COLO829 (cell line): Measurements from ENCODE around the gene THSD1.

Experiments used
- DNase-seq: peaks from one replicate; pipeline ENCODE4 v3.0.0; 2012; ENCODE audit warnings: low spot score

Gene THSD1

GRCh38 chr13:52405767-52406494 lies at the start of gene THSD1:
Gene THSD1, minus strand, starts transcription at chr13:52406172. Its CDS starts 3,572 bp downstream, at chr13:52402600.
- DNase-seq = no peak

DNA sequence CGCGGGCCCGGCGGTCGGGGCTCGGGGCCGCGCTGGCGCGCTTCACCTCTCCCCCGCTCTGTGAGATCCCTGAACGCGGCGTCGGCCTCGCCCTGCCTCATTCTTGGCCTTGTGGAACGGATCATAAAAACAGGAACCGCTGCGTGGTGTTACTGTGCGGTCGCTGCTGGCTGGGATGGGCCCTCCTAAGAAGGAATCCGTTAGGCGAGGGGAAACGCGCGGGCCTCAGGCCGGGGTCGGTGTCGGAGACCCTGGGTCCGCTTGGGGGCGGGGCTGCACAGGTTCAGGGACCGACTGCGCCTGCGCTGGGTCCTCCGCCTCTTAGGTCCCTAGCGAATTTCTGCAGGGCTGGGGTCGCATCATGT lies 49.7 kb upstream of the THSD1 start:
- peak; percentile 68 for DNase-seq

GRCh38 chr13:52454820-52455676 lies 49.1 kb upstream of the THSD1 start, which contains the start of gene CKAP2:
Gene CKAP2, plus strand, starts transcription at chr13:52455478. Its CDS starts 79 bp downstream, at chr13:52455557.
- peak; percentile 90 for DNase-seq

DNA sequence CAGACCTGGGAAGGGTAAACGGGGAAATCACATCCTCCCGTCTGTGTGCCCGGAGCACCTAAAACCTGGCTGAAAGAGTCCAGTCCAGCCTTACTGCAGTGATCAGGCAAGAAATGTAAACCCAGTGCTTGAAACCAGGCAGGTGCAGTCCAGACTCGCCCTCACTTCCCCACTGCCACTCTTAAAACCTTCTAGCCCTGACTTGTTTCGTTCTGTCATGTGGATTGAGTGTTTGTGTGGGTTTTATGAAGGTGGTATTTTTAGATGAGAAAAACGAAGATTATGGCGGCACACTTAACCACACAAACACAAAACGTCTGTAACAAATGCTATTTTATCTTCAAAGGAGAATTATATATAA lies 48.5 kb upstream of the THSD1 start:
- no peak for DNase-seq

DNA sequence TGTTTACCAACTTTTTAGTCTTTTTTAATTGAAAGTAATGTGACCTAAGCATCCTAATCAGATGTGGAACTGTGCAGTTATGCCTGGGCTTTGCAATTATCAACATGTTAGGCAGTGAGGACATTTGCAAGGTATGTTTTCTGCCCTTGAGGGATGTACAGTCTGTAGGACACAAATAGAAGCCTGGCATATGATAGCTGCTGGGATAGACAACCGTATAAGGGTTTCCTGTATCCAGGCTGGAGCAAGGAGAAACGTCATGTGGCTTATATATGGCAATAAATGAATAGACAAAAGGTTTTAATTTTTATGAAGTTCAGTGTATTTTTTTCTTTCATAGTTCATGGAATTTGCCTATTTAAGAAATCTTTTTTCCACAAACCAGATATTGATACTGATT lies 46.5 kb upstream of the THSD1 start:
- DNase-seq = no peak

DNA sequence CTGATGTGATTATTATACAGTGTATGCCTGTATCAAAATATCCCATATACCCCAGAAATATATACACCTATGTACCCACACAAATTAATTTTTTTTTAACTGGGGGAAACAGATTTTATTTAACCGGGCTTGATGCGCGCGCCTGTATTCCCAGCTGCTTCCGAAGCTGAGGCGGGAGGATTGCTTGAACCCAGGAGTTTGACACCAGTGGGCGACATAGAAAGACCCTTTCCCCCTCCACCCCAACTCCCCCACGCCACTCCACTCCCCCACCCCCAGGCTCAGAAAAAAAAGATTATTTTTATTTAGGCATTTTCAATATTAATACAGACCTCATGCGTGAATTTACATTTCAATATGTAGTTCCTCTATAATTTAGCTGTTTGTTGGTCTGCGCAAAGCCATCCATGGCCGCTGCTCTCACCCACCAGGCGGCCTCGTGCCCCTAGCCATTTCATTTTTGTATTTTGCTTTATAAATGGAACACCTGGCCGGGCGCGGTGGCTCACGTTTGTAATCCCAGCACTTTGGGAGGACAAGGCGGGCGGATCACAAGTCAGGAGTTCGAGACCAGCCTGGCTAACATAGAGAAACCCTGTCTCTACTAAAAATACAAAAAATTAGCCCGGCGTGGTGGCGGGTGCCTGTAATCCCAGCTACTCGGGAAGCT lies 45.3 kb upstream of the THSD1 start:
- no peak for DNase-seq

DNA sequence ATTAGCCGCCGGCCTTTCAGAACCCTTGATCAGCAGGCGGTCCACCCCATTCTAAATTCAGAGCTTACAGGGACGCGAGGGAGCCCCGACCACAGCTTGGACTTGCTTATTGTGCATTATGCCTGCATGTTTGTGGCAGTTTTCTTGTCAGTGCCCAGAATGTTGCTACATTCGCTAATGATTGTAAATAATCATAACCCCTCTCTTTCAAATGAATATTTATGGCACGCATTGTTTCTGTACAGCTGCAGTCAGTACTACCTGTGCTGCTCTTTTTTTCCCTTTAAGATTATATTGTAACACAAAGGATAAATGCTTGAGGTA lies 44.8 kb upstream of the THSD1 start:
- no peak for DNase-seq

DNA sequence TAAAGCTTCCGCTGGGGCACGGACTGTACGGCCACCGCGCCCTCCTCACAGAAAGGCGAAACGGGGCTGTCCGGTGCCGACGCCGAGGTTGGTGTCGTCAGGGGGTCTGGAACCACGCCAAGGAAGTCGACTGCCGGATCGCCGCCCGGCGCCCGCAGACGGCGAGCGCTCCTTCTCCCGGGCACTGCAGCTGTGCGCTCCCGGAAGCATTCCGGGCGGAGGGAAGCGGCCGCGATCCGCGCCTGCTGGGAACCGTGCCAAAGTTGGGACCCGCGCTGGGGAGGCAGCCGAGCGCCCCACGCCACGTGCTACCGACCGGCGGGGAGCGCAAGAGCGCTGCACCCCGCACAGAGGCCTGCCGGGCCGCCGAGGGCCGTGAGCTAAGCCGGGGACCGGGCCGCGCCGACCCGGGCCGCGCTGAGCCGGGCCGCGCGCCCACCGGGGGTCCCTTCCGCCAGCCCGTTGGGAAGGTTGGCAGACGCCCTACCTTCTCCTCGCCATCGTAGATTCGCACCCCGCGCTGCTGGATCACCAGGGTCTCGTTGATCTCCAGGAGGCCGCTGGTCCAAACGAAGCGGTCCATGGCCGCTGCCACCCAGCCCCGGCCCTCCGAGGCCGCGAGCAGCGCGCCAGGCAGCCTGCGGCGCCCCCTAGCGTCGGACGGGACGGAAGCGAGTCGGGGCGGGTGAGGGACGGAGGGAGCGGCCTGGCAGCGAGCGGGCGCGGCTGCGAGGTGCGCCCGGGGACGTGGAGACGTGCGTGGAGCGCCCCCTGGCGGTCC lies 44.2 kb upstream of the THSD1 start, which contains the start of gene VPS36:
Gene VPS36, minus strand, starts transcription at position 623 of the 781 bp plus-strand sequence. Its CDS starts 40 bp downstream, at position 583.
- DNase-seq = peak; percentile 71

DNA sequence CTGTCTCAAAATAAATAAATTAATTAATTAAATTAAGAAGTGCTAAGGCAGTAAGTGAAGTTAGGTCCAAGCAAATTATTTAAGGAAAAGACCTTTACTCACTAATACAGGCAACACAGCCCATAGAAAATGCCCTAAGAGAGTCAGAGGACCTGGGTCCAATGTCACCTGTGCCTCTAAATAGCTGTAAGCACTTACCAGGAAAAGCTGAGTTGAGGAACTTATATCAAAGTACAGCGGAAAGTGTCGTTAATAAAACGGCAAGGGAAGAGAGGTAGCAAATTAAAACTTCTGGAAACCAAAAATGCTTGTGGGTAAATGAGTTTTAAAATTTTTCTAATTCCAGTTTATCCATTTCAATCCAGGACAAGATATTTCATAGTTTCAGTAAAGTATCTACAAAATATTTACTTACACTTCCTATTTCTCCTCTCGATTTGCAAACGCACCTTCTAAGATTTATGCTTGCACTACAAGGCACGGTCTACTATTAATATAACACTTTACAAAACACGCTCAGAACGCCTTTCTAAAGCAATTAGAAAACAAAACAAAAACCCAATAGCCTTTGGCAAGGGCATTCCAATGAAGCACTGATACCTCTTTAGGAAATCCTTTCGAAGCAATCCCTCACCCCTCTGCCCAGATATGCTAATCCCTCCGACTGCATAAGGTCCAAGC lies 43.5 kb upstream of the THSD1 start:
- no peak for DNase-seq

DNA sequence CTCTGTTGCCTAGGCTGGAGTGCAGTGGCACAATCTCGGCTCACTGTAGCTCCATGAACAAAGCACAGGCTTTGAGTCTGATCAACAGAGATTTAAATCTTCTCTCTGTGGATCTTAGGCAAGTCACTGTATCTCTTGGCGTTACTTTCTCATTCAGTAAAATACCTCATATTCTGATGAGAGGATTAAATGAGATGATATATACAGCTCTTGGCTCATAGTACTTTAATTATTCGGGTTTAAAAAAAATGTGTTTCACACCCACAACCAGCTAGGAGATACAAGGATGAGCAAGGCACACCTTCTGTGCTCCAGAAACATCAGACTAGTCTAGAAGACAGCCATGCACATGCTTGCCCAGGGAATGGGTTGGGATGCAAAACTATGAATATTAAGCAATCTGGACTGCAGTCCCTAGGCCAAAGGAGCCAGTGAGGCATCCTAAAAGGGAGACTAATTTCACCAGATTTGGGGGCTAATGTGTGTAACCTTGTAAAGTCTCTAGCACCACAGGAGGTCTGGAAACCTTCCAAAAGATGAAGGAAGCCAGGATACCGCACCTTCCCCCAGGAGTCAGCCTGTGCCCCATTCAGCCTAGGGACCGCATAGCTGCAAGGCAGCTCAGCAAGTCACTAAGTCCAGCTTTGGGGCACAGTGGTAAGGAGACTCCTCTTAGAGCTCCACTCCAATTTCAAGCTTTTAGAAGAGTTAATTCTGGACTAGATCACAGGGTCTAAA lies 42.0 kb upstream of the THSD1 start:
- DNase-seq = no peak

DNA sequence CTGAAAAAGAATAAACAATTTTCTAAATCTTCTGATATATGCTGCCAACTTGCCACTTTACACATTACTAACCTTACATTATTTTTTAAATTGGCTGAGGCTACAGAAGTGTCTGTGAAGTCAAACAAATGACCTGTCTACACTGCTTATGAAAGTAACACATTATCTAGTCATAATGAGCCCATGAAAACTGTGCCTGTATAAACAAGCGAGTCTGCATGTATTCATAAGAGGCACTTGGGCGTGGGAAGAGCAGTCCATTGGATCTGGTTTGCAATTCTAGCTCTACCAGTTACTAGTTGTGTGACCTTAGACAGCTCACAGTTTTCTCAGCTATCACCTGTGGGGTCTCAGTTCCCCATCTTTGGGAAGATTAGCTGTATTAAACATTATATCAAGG lies 41.4 kb upstream of the THSD1 start:
- no peak for DNase-seq

DNA sequence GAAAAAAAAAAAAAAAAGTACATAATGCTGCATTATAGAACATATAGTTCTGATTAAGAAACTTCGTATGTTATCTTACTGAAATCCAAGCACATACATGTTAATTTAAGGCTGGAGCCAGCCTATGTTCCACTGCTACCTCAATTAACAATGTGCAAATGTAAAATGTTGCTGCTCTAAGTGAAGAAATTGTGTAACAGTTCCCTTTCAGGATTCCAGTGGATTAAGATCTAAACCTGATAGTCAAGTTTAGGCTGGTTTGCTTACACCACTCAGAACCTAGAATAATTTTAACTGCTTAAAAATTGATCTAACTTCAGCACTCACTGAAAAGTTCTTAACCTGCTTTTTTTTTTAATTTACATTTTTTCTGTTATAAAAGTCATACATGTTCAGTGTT lies 40.3 kb upstream of the THSD1 start:
- DNase-seq = no peak

DNA sequence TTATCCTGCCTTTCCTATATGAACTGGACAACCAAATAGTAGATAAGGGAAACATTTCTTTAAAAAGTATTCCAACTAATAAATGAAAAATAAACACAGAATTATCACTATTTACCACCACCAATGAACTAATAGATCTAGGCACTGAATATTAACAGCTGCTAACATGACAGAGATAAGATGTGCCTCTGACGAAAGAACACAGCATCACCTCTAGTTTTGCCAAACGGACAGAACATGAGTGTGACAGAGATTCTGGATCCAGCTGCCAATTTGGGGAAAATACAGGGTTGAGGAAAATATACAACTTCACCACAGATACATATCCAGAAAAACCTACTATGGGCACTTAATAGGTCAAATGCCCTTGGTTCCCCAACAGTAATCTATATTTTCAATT lies 26.5 kb upstream of the THSD1 start:
- no peak for DNase-seq

- no peak for DNase-seq
Observed at GRCh38 chr13:52428295-52428694, 22.3 kb upstream of the THSD1 start.

DNA sequence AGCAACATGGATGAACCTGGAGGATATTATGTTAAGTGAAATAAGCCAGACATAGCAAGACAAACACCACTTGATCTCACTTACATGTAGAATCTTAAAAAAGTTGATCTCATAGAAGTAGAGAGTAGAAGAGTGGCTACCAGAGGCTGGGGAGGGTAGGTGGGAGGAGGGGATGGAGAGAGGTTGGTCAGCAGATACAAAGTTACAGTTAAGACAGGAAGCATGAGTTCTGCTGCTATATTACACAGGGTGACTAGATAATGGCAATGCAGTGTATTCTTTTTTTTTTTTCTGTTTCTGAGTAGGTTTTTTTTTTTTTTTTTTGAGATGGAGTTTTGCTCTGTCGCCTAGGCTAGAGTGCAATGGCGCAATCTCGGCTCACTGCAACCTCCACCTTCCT lies 15.2 kb upstream of the THSD1 start:
- no peak for DNase-seq

DNA sequence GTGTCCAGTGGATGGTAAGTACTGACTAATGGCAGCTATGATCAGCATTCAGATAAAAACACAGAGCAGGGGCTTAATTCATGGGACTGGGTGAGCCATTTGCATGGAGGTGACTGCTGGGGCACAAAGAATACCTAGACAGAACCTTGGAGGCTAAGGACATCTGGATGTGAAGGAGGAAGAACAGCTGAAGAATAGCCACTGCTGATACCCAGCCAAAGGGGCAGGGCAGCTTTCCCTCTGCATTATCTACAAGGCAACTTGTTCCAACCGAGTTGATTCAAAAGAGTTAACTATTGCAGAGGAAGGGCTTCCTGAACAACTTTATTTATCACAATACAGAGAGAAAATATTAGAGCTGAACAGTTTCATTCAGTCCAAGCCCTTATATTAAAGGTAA lies 13.1 kb upstream of the THSD1 start:
- no peak for DNase-seq

DNA sequence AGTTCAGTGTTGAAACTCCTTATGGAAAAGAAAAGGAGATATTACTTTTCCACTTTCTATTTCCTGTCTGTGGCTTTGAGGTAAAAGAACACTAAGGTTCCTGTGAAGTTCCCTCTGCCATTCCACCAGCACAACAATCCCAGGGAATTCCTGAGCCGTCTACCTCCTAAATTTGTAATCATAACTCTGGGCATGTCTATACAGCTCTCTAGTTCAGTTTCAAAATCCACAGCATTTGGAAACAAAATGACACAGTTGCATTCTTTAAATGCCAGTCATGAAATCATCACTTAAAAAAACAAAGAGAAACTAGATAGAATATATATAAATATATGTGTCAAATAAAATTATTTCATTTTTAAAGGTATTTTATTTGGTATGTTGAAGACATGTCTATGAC lies 9.0 kb upstream of the THSD1 start:
- DNase-seq = no peak

GRCh38 chr13:52414051-52414450 lies 8.1 kb upstream of the THSD1 start:
- DNase-seq = no peak

GRCh38 chr13:52412128-52412527 lies 6.2 kb upstream of the THSD1 start:
- DNase-seq = no peak

GRCh38 chr13:52411629-52412028 lies 5.7 kb upstream of the THSD1 start:
- DNase-seq = no peak
